Measurements from ENCODE around the gene BMS1.

Gene BMS1

DNA sequence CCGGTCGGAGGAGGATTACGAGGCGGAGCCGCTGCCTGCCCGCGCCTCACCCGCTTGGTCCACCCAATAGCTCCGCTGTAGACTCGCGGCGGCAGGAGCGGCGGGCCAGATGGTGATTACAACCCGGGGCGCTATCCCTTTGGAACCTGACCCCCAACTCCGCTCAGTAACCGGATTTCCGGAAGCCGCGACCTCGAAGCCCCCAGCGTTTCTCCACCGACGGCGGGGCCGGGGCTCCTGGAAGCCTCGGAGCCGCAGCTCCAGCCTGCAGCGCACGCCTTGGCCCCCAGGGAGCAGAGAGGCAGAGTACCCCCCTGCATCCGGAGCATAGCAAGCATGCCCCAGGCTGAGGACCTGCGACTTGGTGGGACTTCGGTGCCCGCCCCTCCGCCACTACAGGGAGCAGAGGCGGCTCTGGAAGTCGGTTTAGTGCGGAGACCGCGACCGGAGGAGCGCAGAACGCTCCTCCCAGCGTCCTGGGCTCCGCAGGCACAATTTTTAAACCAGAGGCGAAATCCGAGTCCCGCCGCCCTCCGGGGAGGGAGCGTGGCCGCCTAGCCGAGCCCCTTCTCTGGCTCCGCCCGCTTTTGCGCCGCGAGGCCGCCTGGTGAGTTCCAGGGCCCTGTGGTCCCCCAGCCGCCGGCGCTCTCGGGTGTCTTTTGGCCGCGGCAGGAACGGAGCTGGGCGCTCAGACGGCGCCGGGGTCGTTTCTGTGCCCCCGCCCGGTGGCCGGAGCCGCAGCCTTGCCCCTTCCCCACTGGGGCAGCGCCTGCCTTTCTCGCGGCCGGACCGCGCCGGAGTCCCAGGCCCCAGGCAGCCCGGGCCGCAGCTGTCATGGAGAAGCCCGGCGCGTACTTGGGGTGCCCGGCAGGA lies 28.2 kb upstream of the BMS1 start:
- Histone ChIP-seq H3K9me3 (no peaks in the 10 kb centered on the region), H3K27ac (peak overlapping the region; percentile 43), H3K27me3 (peaks cover 40% of the 10 kb centered on the region), H3K4me2 (peak overlapping the region; percentile 99), H3K4me3 (peak overlapping the region; percentile 75), H3K36me3 (no peaks in the 10 kb centered on the region), H4K20me1 (no peaks in the 10 kb centered on the region), H3K9ac (peak overlapping the region; percentile 59), H3K4me1 (peaks cover 20% of the 10 kb centered on the region)
- TF ChIP-seq Cebpa-rat (IDR thresholded peaks at IDR 0.05): no peak

- H3K4me2 ChIP-seq: peak overlapping the region; percentile 99
- H3K9me3 ChIP-seq: no peaks in the 10 kb centered on the region
- peak overlapping the region; percentile 75 for H3K4me3 ChIP-seq
- H4K20me1 ChIP-seq: no peaks in the 10 kb centered on the region
- H3K27me3 ChIP-seq: peaks cover 40% of the 10 kb centered on the region
- peaks cover 20% of the 10 kb centered on the region for H3K4me1 ChIP-seq
- H3K27ac ChIP-seq: no peak overlapping the region; the same call in 1 of the 2 replicates
- no peak for TF ChIP-seq Cebpa-rat (IDR thresholded peaks at IDR 0.05)
- peak overlapping the region; percentile 59 for H3K9ac ChIP-seq
- H3K36me3 ChIP-seq: no peaks in the 10 kb centered on the region
These were observed 27.6 kb upstream of the BMS1 start for GRCh38 chr10:42755028-42755451.

GRCh38 chr10:42755556-42756093 lies 27.0 kb upstream of the BMS1 start:
- peaks cover 40% of the 10 kb centered on the region for H3K27me3 ChIP-seq
- H3K9ac ChIP-seq: no peak overlapping the region
- H3K4me3 ChIP-seq: no peak overlapping the region
- H3K36me3 ChIP-seq: no peaks in the 10 kb centered on the region
- no peak for TF ChIP-seq Cebpa-rat (IDR thresholded peaks at IDR 0.05)
- H3K4me1 ChIP-seq: peaks cover 20% of the 10 kb centered on the region
- no peaks in the 10 kb centered on the region for H4K20me1 ChIP-seq
- H3K9me3 ChIP-seq: no peaks in the 10 kb centered on the region
- H3K4me2 ChIP-seq: peak overlapping the region; percentile 99; the same call in 1 of the 2 replicates
- H3K27ac ChIP-seq: no peak overlapping the region

DNA sequence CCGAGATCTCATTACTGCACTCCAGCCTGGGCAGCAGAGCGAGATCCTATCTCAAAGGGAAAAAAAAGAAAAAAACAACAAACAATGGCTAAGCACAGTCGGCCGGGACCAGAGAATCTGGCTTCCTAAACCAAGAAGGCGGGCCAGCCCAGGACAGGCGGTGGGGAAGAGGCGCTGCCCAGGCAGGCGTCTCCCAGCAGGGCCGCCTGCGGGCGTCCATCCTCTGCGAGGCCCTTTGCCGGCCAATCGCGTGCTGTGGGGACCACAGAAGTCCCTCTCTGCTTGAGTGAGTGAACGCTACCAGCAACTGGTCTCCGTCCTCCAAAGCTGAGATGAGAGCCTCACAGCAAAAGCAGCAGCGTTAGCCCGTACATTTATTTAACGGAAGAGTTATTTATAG lies 14.7 kb upstream of the BMS1 start:
- Histone ChIP-seq H3K4me1 (no peaks in the 10 kb centered on the region), H3K9me3 (peaks cover 25% of the 10 kb centered on the region), H3K4me3 (no peak overlapping the region), H3K36me3 (no peaks in the 10 kb centered on the region), H4K20me1 (no peaks in the 10 kb centered on the region), H3K9ac (no peak overlapping the region), H3K4me2 (no peak overlapping the region), H3K27ac (no peak overlapping the region), H3K27me3 (no peaks in the 10 kb centered on the region)
- no peak for TF ChIP-seq Cebpa-rat (IDR thresholded peaks at IDR 0.05)

DNA sequence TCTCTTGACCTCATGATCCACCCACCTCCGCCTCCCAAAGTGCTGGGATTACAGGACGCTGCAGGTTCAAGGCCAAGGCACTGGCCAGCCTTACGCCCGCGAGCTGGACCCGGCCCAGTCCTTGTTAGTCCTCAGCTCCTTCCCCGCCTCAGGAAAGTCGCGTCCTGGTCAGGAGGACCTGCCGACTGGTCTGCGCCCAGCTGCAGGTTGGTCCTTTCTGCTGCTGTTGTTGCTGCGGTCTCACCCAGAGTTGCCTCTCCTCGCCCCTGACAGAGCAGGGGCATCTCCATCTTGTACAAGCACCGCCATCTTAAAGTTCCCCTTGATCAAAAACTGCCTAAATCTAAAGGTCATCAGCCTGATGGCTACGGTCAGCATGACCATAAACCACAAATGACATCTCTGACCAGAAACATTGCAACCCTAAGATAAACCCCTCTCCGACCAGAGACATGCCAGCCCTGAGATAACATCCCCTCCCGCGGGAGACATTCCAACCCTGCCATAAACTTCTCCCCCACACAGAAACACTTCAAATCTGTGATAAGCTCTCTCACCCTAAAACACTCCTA lies 13.9 kb upstream of the BMS1 start:
- Histone ChIP-seq H3K27ac (no peak overlapping the region), H3K4me3 (no peak overlapping the region), H3K9ac (no peak overlapping the region), H3K4me1 (no peaks in the 10 kb centered on the region), H3K36me3 (no peaks in the 10 kb centered on the region), H3K4me2 (no peak overlapping the region), H3K9me3 (peaks cover 30% of the 10 kb centered on the region), H3K27me3 (no peaks in the 10 kb centered on the region), H4K20me1 (no peaks in the 10 kb centered on the region)
- no peak for TF ChIP-seq Cebpa-rat (IDR thresholded peaks at IDR 0.05)

- Histone ChIP-seq H3K27ac (no peak overlapping the region), H3K9ac (no peak overlapping the region), H3K36me3 (no peaks in the 10 kb centered on the region), H3K4me1 (no peaks in the 10 kb centered on the region), H3K4me3 (no peak overlapping the region), H3K4me2 (no peak overlapping the region), H3K27me3 (no peaks in the 10 kb centered on the region), H4K20me1 (no peaks in the 10 kb centered on the region), H3K9me3 (peaks cover 30% of the 10 kb centered on the region)
- TF ChIP-seq Cebpa-rat (IDR thresholded peaks at IDR 0.05): no peak
These were observed 13.4 kb upstream of the BMS1 start for GRCh38 chr10:42769173-42769572.

DNA sequence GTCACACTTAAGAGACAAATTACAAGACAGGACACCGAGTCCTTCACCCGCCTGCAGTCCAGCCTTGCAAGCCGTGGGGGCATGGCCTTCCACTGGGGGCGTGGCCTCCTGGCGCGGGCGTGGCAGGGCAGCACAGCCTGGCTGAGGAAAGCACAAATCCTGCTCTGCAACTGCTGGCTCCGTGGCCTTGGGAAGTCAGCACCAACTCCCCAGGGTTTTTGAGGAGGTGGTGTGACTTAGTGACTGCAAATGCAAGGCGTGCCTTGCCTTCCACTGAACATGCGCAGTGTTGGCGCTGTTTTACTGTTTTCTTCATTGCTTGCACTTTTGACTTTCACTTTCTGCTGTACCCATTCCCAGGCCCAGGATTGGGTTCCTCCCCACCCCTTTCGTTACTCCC lies 12.9 kb upstream of the BMS1 start:
- peaks cover 30% of the 10 kb centered on the region for H3K9me3 ChIP-seq
- no peak overlapping the region for H3K9ac ChIP-seq
- H3K4me2 ChIP-seq: no peak overlapping the region
- no peaks in the 10 kb centered on the region for H3K36me3 ChIP-seq
- H3K4me1 ChIP-seq: no peaks in the 10 kb centered on the region
- H3K27ac ChIP-seq: no peak overlapping the region
- H3K4me3 ChIP-seq: no peak overlapping the region
- no peak for TF ChIP-seq Cebpa-rat (IDR thresholded peaks at IDR 0.05)
- H4K20me1 ChIP-seq: no peaks in the 10 kb centered on the region
- H3K27me3 ChIP-seq: no peaks in the 10 kb centered on the region

DNA sequence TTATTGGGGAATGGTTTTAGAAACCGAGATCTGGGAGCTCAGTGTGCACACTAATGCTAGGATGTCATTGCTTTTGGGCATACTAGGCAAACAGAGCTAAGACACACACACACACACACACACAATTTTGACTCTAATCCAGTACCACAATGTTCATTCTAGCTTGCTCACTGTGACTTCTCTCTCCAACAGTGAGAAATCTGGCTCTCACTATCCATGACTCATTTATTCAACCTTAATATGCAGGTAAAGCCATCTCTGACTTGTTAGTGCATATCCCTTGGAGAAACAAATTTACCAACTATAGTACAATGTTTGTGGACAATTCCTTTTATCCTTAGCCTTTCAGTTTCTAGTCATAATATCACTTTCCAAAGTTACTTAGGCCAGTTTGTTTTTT lies 5.9 kb upstream of the BMS1 start:
- H4K20me1 ChIP-seq: no peaks in the 10 kb centered on the region
- no peak overlapping the region for H3K4me3 ChIP-seq
- no peaks in the 10 kb centered on the region for H3K36me3 ChIP-seq
- H3K4me2 ChIP-seq: no peak overlapping the region
- TF ChIP-seq Cebpa-rat (IDR thresholded peaks at IDR 0.05): no peak
- H3K27me3 ChIP-seq: no peaks in the 10 kb centered on the region
- no peak overlapping the region for H3K27ac ChIP-seq
- no peak overlapping the region for H3K9ac ChIP-seq
- peaks cover 17% of the 10 kb centered on the region for H3K9me3 ChIP-seq
- peaks cover 5% of the 10 kb centered on the region for H3K4me1 ChIP-seq

GRCh38 chr10:42780456-42780855 lies 2.1 kb upstream of the BMS1 start:
- Histone ChIP-seq H4K20me1 (peaks cover 9% of the 10 kb centered on the region), H3K4me2 (no peak overlapping the region), H3K27me3 (no peaks in the 10 kb centered on the region), H3K27ac (no peak overlapping the region), H3K9me3 (no peaks in the 10 kb centered on the region), H3K4me3 (no peak overlapping the region), H3K4me1 (peaks cover 24% of the 10 kb centered on the region), H3K9ac (no peak overlapping the region), H3K36me3 (peaks cover 13% of the 10 kb centered on the region)
- no peak for TF ChIP-seq Cebpa-rat (IDR thresholded peaks at IDR 0.05)

DNA sequence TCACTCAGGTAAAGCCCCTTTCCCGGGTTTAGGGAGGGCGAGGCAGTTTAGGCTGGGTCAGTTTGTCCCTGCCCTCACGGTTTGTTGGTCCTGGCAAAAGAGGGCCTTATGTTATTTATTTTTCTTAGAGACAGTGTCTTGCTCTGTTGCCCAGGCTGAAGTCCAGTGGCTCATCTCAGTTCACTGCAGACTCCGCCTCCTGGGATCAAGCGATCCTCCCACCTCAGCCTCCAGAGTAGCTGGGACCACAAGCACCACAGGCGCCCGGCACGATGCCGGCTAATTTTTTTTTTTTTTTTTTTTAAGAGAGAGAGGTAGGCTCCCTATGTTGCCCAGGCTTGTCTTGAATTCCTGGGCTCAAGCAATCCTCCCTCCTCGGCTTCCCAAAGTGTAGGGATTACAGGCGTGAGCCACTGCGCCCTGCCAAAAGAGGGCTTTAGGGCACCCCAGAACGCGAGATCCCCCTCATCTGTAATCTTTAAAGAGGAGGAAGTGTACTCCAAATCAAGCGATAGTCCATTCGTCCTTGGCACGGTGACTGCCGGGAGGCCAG lies 626 bp upstream of the BMS1 start:
- no peaks in the 10 kb centered on the region for H3K27me3 ChIP-seq
- peaks cover 24% of the 10 kb centered on the region for H3K4me1 ChIP-seq
- H3K4me3 ChIP-seq: peak overlapping the region; percentile 86
- H3K9ac ChIP-seq: peak overlapping the region; percentile 95
- no peak for TF ChIP-seq Cebpa-rat (IDR thresholded peaks at IDR 0.05)
- peak overlapping the region; percentile 96 for H3K27ac ChIP-seq
- no peaks in the 10 kb centered on the region for H3K9me3 ChIP-seq
- H3K36me3 ChIP-seq: peaks cover 28% of the 10 kb centered on the region
- H4K20me1 ChIP-seq: peaks cover 14% of the 10 kb centered on the region
- peak overlapping the region; percentile 90 for H3K4me2 ChIP-seq

Data from BLaER1 (cell line).